CD8-positive, alpha-beta memory T cell (primary cell): Measurements from ENCODE around the gene PPP1R3F. TPM values are rescaled to one million over a fixed set of nuclear protein-coding genes. Genes with fewer than 3 reads are reported as not detected.

ENCODE experiments used
- polyA plus RNA-seq: library from polyadenylated mRNA; unstranded; fragments of 300-500 nt; fragmentation: Illumina TruSeq; gene quantifications from one replicate; pipeline ENCODE4 v1.2.3, GENCODE V29; 2021
- total RNA-seq, 2 experiments: library from RNA; stranded (reverse); gene quantifications; one replicate each; pipeline ENCODE4 v1.2.3, GENCODE V29; 2021

The PPP1R3F gene
- total and polyA plus RNA-seq, 3 experiments from 2014 or later = 4.5 to 8.1 (median 6.0) TPM

Other genes starting within 250 kb of the PPP1R3F start
- 10 to 100 TPM; 32.4 to 35.4 TPM for gene TFE3, start 226.4 kb upstream of the PPP1R3F start, total RNA-seq
- 7.7 TPM for gene TFE3, start 226.4 kb upstream of the PPP1R3F start, polyA plus RNA-seq
- 1 to 10 TPM; 5.1 to 5.4 TPM for gene CCDC120, start 210.8 kb upstream of the PPP1R3F start, total RNA-seq
- gene CCDC120, start 210.8 kb upstream of the PPP1R3F start, polyA plus RNA-seq = 1.5 TPM
- gene PRAF2, start 195.8 kb upstream of the PPP1R3F start, total RNA-seq = 10 to 100 TPM; 13.1 to 14.5 TPM
- gene PRAF2, start 195.8 kb upstream of the PPP1R3F start, polyA plus RNA-seq = 62.6 TPM
- gene WDR45, start 189.9 kb upstream of the PPP1R3F start, total RNA-seq = 10 to 100 TPM; 41.4 to 46.2 TPM
- 56.9 TPM for gene WDR45, start 189.9 kb upstream of the PPP1R3F start, polyA plus RNA-seq
- 10 to 100 TPM; 20.4 to 23.3 TPM for gene GPKOW, start 146.1 kb upstream of the PPP1R3F start, total RNA-seq
- gene GPKOW, start 146.1 kb upstream of the PPP1R3F start, polyA plus RNA-seq = 31.8 TPM
- gene MAGIX, start 107.0 kb upstream of the PPP1R3F start, total RNA-seq = 1 to 10 TPM; 1.4 TPM
- 0.25 TPM for gene MAGIX, start 107.0 kb upstream of the PPP1R3F start, polyA plus RNA-seq
- gene PLP2, start 97.9 kb upstream of the PPP1R3F start, total RNA-seq = 10 to 100 TPM; 95.2 to 98.1 TPM
- 160 TPM for gene PLP2, start 97.9 kb upstream of the PPP1R3F start, polyA plus RNA-seq
- 10 to 100 TPM; 13.3 to 13.5 TPM for gene PRICKLE3, start 83.4 kb upstream of the PPP1R3F start, total RNA-seq
- 3.0 TPM for gene PRICKLE3, start 83.4 kb upstream of the PPP1R3F start, polyA plus RNA-seq
- 1 to 10 TPM; 1.9 to 2.5 TPM for gene SYP, start 69.6 kb upstream of the PPP1R3F start, total RNA-seq
- 0.25 TPM for gene SYP, start 69.6 kb upstream of the PPP1R3F start, polyA plus RNA-seq
- gene CACNA1F, start 36.5 kb upstream of the PPP1R3F start, total RNA-seq = under 1 TPM; 0.24 to 0.61 TPM
- not detected for gene CACNA1F, start 36.5 kb upstream of the PPP1R3F start, polyA plus RNA-seq
- 10 to 100 TPM; 22.7 to 24.8 TPM for gene CCDC22, start 34.3 kb upstream of the PPP1R3F start, total RNA-seq
- gene CCDC22, start 34.3 kb upstream of the PPP1R3F start, polyA plus RNA-seq = 30.7 TPM
- gene FOXP3, start 5.1 kb upstream of the PPP1R3F start, total RNA-seq = 10 to 100 TPM; 10.5 to 11.2 TPM
- gene FOXP3, start 5.1 kb upstream of the PPP1R3F start, polyA plus RNA-seq = 1.6 TPM
- not detected for gene GAGE10, start 33.9 kb downstream of the PPP1R3F start, total RNA-seq
- not detected for gene GAGE10, start 33.9 kb downstream of the PPP1R3F start, polyA plus RNA-seq
- gene GAGE12J, start 52.2 kb downstream of the PPP1R3F start, total RNA-seq = not detected
- gene GAGE12J, start 52.2 kb downstream of the PPP1R3F start, polyA plus RNA-seq = not detected
- not detected for gene GAGE13, start 61.8 kb downstream of the PPP1R3F start, total RNA-seq
- not detected for gene GAGE13, start 61.8 kb downstream of the PPP1R3F start, polyA plus RNA-seq